HG02678 (cell line): ENCODE data around the gene JMJD7.

Source experiments
- ATAC-seq: cut with Tn5 transposase; IDR thresholded peaks from one replicate; pipeline ENCODE4 v1.9.1; 2021; ENCODE audit warnings: mild to moderate bottlenecking, moderate library complexity; ENCODE audit not compliant: unreplicated experiment

The JMJD7 gene

GRCh38 chr15:41879321-41879845 lies 51.5 kb downstream of the JMJD7 start:
- no peak for ATAC-seq

GRCh38 chr15:41880156-41880877 lies 52.4 kb downstream of the JMJD7 start:
- no peak for ATAC-seq

GRCh38 chr15:41881086-41881485 lies 53.2 kb downstream of the JMJD7 start:
- ATAC-seq, result no peak

- ATAC-seq, result no peak
Measured at GRCh38 chr15:41881550-41881919, 53.6 kb downstream of the JMJD7 start.

GRCh38 chr15:41881920-41882688 lies 54.2 kb downstream of the JMJD7 start:
- ATAC-seq, result no peak

GRCh38 chr15:41882689-41883483 lies 55.0 kb downstream of the JMJD7 start:
- ATAC-seq, result no peak

GRCh38 chr15:41883484-41883825 lies 55.6 kb downstream of the JMJD7 start:
- no peak for ATAC-seq

GRCh38 chr15:41884458-41884857 lies 56.6 kb downstream of the JMJD7 start:
- no peak for ATAC-seq

- no peak for ATAC-seq
Measured at GRCh38 chr15:41885321-41885720, 57.4 kb downstream of the JMJD7 start.

GRCh38 chr15:41885841-41886240 lies 57.9 kb downstream of the JMJD7 start:
- no peak for ATAC-seq

GRCh38 chr15:41886741-41887140 lies 58.8 kb downstream of the JMJD7 start:
- no peak for ATAC-seq

- ATAC-seq, result no peak
Measured at GRCh38 chr15:41887161-41887560, 59.3 kb downstream of the JMJD7 start.
